GM19238 (cell line): ENCODE measurements around the gene ZBTB40.
A peak's percentile ranks its signal among the peaks of the same experiment; 100 is the strongest.

Experiments used
- DNase-seq: peaks from one replicate; pipeline ENCODE4 v3.0.0; 2011; ENCODE audit warnings: low spot score; ENCODE audit not compliant: insufficient read length

ZBTB40 gene

GRCh38 chr1:22451702-22452480, at the start of gene ZBTB40:
ZBTB40 (plus strand) TSS chr1:22451851; CDS start chr1:22489949, 38,098 bp downstream.
- peak; percentile 82 for DNase-seq

GRCh38 chr1:22402356-22403053, 49.1 kb upstream of the ZBTB40 start:
- DNase-seq = no peak

- no peak for DNase-seq
These were observed 47.2 kb upstream of the ZBTB40 start for GRCh38 chr1:22404486-22404885.

- DNase-seq = no peak
These were observed 44.7 kb upstream of the ZBTB40 start for GRCh38 chr1:22406722-22407495.

GRCh38 chr1:22408230-22408629, 43.4 kb upstream of the ZBTB40 start:
- no peak for DNase-seq

GRCh38 chr1:22410401-22410800, 41.2 kb upstream of the ZBTB40 start:
- no peak for DNase-seq

- no peak for DNase-seq
These were observed 40.6 kb upstream of the ZBTB40 start for GRCh38 chr1:22410928-22411495.

- DNase-seq = no peak
These were observed 40.1 kb upstream of the ZBTB40 start for GRCh38 chr1:22411589-22411988.

GRCh38 chr1:22412932-22413727, 38.5 kb upstream of the ZBTB40 start:
- DNase-seq = no peak

- DNase-seq = no peak
These were observed 37.9 kb upstream of the ZBTB40 start for GRCh38 chr1:22413799-22414198.

- no peak for DNase-seq
These were observed 37.4 kb upstream of the ZBTB40 start for GRCh38 chr1:22414244-22414751.

GRCh38 chr1:22415489-22415888, 36.2 kb upstream of the ZBTB40 start:
- DNase-seq = no peak

- DNase-seq = peak; percentile 52
These were observed 34.8 kb upstream of the ZBTB40 start for GRCh38 chr1:22416555-22417454.

GRCh38 chr1:22417466-22417865, 34.2 kb upstream of the ZBTB40 start:
- DNase-seq = no peak

- no peak for DNase-seq
These were observed 33.3 kb upstream of the ZBTB40 start for GRCh38 chr1:22418312-22418711.

- no peak for DNase-seq
These were observed 32.7 kb upstream of the ZBTB40 start for GRCh38 chr1:22418933-22419382.

GRCh38 chr1:22420455-22421053, 31.1 kb upstream of the ZBTB40 start:
- peak; percentile 53 for DNase-seq

GRCh38 chr1:22426781-22427180, 24.9 kb upstream of the ZBTB40 start:
- DNase-seq = no peak

GRCh38 chr1:22428672-22429071, 23.0 kb upstream of the ZBTB40 start:
- DNase-seq = no peak
